ENCODE data around the gene PLIN5.

PLIN5 gene

DNA sequence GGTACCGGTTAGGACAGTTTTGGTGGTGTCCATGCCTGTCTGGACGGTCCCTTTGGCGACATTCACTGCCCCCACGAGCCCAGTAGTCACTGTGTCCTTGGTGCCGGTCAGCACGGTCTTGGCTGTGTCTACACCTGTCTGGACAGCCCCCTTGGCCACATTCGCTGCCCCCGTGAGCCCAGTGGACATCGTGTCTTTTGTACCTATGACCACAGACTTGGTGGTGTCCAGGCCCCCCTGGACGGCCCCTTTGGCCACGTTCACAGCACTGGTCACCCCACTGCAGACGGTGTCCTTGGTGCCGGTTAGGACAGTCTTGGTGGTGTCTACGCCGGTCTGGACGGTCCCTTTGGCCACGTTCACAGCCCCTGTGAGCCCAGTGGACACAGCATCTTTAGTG, 23.0 kb downstream of the PLIN5 start:
- no peaks in the 10 kb centered on the region for H3K4me1 ChIP-seq (ENCODE audit: control insufficient read depth in 1 of 2, insufficient read depth in 2 of 2, low read length in 2 of 2)
- no peak overlapping the region for H2BK5ac ChIP-seq (ENCODE audit: low read depth, low read length, poor library complexity)
- no peak overlapping the region for H3K4me3 ChIP-seq (ENCODE audit: low read depth, low read length)
- H2AFZ ChIP-seq (ENCODE audit: insufficient read depth, low read length, poor library complexity): no peak overlapping the region
- no peak overlapping the region for H3K18ac ChIP-seq (ENCODE audit: low read length)
- H3K4me2 ChIP-seq (ENCODE audit: low read length): no peak overlapping the region
- H2BK120ac ChIP-seq (ENCODE audit: insufficient read depth, low read length, poor library complexity): no peak overlapping the region
- H3K23ac ChIP-seq (ENCODE audit: low read length): no peak overlapping the region
- H3K36me3 ChIP-seq (ENCODE audit: control insufficient read depth in 1 of 2, insufficient read depth in 2 of 2, low read length in 2 of 2): peaks cover 0 to 2% of the 10 kb centered on the region in 2 experiments
- H3K27ac ChIP-seq (ENCODE audit: low read depth, low read length): no peak overlapping the region
- no peaks in the 10 kb centered on the region for H3K79me1 ChIP-seq (ENCODE audit: low read length)
- peaks cover 8% of the 10 kb centered on the region for H3K9me3 ChIP-seq (ENCODE audit: insufficient read depth, low read depth, low read length)
- H2AK5ac ChIP-seq (ENCODE audit: low read length): no peak overlapping the region
- no peak for DNase-seq
- H4K91ac ChIP-seq (ENCODE audit: low read depth, low read length): no peak overlapping the region
- H3K79me2 ChIP-seq (ENCODE audit: control insufficient read depth, insufficient read depth, low read length, poor library complexity): no peaks in the 10 kb centered on the region
- H3K14ac ChIP-seq (ENCODE audit: low read length): no peak overlapping the region
- no peak overlapping the region for H4K8ac ChIP-seq (ENCODE audit: low read depth, low read length)
- H2BK12ac ChIP-seq (ENCODE audit: low read length): no peak overlapping the region
- no peak overlapping the region for H4K12ac ChIP-seq (ENCODE audit: low read depth, low read length)
- WGBS (ENCODE audit: extremely low coverage, insufficient coverage, insufficient read length): no CpG with 5 or more reads among the region's 17 CpGs
- no peak overlapping the region for H3K9ac ChIP-seq (ENCODE audit: low read length)
- no peak overlapping the region for H3K4ac ChIP-seq (ENCODE audit: low read depth, low read length)
- no peaks in the 10 kb centered on the region for H3K27me3 ChIP-seq (ENCODE audit: insufficient read depth, low read length)

DNA sequence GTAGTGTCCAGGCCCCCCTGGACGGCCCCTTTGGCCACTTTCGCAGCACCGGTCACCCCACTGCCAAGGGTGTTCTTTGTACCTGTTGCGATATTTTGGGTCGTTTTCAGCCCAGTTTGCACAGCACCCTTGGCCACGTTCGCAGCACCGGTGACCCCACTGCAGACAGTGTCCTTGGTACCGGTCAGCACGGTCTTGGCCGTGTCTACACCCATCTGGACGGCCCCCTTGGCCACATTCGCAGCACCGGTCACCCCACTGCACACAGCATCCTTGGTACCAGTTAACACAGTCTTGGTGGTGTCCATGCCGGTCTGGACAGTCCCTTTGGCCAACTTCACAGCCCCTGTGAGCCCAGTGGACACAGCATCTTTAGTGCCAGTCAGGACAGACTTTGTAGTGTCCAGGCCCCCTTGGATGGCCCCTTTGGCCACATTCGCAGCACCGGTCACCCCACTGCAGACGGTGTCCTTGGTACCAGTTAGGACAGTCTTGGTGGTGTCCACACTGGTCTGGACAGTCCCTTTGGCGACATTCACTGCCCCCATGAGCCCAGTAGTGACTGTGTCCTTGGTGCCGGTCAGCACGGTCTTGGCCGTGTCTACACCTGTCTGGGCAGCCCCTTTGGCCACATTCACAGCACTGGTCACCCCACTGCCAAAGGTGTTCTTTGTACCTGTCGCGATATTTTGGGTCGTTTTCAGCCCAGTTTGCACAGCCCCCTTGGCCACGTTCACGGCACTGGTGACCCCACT, 23.5 kb downstream of the PLIN5 start:
- Histone ChIP-seq H3K14ac (ENCODE audit: low read length) (no peak overlapping the region), H3K79me2 (ENCODE audit: control insufficient read depth, insufficient read depth, low read length, poor library complexity) (no peaks in the 10 kb centered on the region), H3K23ac (ENCODE audit: low read length) (no peak overlapping the region), H3K36me3 (ENCODE audit: control insufficient read depth in 1 of 2, insufficient read depth in 2 of 2, low read length in 2 of 2) (peaks cover 0 to 6% of the 10 kb centered on the region in 2 experiments), H3K79me1 (ENCODE audit: low read length) (no peaks in the 10 kb centered on the region), H4K12ac (ENCODE audit: low read depth, low read length) (no peak overlapping the region), H3K9me3 (ENCODE audit: insufficient read depth, low read depth, low read length) (peaks cover 8% of the 10 kb centered on the region), H2BK12ac (ENCODE audit: low read length) (no peak overlapping the region), H3K27ac (ENCODE audit: low read depth, low read length) (no peak overlapping the region), H3K4me1 (ENCODE audit: control insufficient read depth in 1 of 2, insufficient read depth in 2 of 2, low read length in 2 of 2) (no peaks in the 10 kb centered on the region), H3K9ac (ENCODE audit: low read length) (no peak overlapping the region), H2BK120ac (ENCODE audit: insufficient read depth, low read length, poor library complexity) (no peak overlapping the region), H3K18ac (ENCODE audit: low read length) (no peak overlapping the region), H3K27me3 (ENCODE audit: insufficient read depth, low read length) (no peaks in the 10 kb centered on the region), H3K4ac (ENCODE audit: low read depth, low read length) (no peak overlapping the region), H2AFZ (ENCODE audit: insufficient read depth, low read length, poor library complexity) (no peak overlapping the region), H2BK5ac (ENCODE audit: low read depth, low read length, poor library complexity) (no peak overlapping the region), H3K4me3 (ENCODE audit: low read depth, low read length) (no peak overlapping the region), H4K8ac (ENCODE audit: low read depth, low read length) (no peak overlapping the region), H3K4me2 (ENCODE audit: low read length) (no peak overlapping the region), H2AK5ac (ENCODE audit: low read length) (no peak overlapping the region), H4K91ac (ENCODE audit: low read depth, low read length) (no peak overlapping the region)
- DNase-seq: no peak
- no CpG with 5 or more reads among the region's 27 CpGs for WGBS (ENCODE audit: extremely low coverage, insufficient coverage, insufficient read length)

DNA sequence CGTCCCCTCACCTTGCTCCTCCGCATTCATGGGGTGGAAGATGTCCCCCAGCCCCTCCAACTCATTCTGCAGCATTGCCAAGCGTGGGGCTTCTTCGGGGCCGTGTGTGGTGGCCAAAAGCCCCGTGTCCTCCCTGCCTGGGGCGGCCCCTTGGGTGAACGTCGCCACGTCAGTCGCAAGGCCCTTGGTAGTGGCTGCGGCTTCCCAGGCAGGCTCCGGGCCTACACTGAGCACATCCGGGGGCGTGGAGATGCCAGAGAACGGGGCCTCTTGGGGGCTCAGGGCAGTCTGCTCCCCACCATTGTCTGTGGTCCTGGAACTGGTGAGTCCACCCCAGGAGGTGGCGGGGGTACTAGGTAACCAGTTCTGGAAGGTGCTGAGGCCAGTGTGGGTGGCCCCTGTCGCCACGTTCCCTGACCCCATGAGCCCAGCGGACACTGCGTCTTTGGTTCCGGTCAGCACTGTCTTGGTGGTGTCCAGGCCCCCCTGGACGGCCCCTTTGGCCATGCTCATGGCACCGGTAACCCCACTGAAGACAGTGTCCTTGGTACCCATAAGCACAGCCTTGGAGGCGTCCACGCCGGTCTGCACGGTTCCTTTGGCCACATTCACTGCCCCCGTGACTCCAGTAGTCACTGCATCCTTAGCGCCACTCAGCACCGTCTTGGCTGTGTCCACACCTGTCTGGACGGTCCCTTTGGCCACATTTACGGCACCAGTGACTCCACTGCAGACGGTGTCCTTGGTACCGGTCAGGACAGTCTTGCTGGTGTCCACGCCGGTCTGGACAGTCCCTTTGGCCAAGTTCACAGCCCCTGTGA, 24.4 kb downstream of the PLIN5 start:
- H2AFZ ChIP-seq (ENCODE audit: insufficient read depth, low read length, poor library complexity): no peak overlapping the region
- H2BK120ac ChIP-seq (ENCODE audit: insufficient read depth, low read length, poor library complexity): no peak overlapping the region
- H2BK5ac ChIP-seq (ENCODE audit: low read depth, low read length, poor library complexity): no peak overlapping the region
- no CpG with 5 or more reads among the region's 37 CpGs for WGBS (ENCODE audit: extremely low coverage, insufficient coverage, insufficient read length)
- H3K36me3 ChIP-seq (ENCODE audit: control insufficient read depth in 1 of 2, insufficient read depth in 2 of 2, low read length in 2 of 2): peaks cover 4 to 12% of the 10 kb centered on the region in 2 experiments
- no peak overlapping the region for H3K9ac ChIP-seq (ENCODE audit: low read length)
- no peak overlapping the region for H2AK5ac ChIP-seq (ENCODE audit: low read length)
- no peak overlapping the region for H3K23ac ChIP-seq (ENCODE audit: low read length)
- no peak for DNase-seq
- no peak overlapping the region for H3K18ac ChIP-seq (ENCODE audit: low read length)
- peaks cover 8% of the 10 kb centered on the region for H3K9me3 ChIP-seq (ENCODE audit: insufficient read depth, low read depth, low read length)
- H3K4me1 ChIP-seq (ENCODE audit: control insufficient read depth in 1 of 2, insufficient read depth in 2 of 2, low read length in 2 of 2): no peaks in the 10 kb centered on the region
- H3K4ac ChIP-seq (ENCODE audit: low read depth, low read length): no peak overlapping the region
- no peak overlapping the region for H3K27ac ChIP-seq (ENCODE audit: low read depth, low read length)
- no peak overlapping the region for H4K12ac ChIP-seq (ENCODE audit: low read depth, low read length)
- H3K14ac ChIP-seq (ENCODE audit: low read length): no peak overlapping the region
- no peak overlapping the region for H3K4me2 ChIP-seq (ENCODE audit: low read length)
- H4K91ac ChIP-seq (ENCODE audit: low read depth, low read length): no peak overlapping the region
- H3K27me3 ChIP-seq (ENCODE audit: insufficient read depth, low read length): no peaks in the 10 kb centered on the region
- no peak overlapping the region for H2BK12ac ChIP-seq (ENCODE audit: low read length)
- H3K4me3 ChIP-seq (ENCODE audit: low read depth, low read length): no peak overlapping the region
- H4K8ac ChIP-seq (ENCODE audit: low read depth, low read length): no peak overlapping the region
- H3K79me1 ChIP-seq (ENCODE audit: low read length): no peaks in the 10 kb centered on the region
- H3K79me2 ChIP-seq (ENCODE audit: control insufficient read depth, insufficient read depth, low read length, poor library complexity): no peaks in the 10 kb centered on the region

DNA sequence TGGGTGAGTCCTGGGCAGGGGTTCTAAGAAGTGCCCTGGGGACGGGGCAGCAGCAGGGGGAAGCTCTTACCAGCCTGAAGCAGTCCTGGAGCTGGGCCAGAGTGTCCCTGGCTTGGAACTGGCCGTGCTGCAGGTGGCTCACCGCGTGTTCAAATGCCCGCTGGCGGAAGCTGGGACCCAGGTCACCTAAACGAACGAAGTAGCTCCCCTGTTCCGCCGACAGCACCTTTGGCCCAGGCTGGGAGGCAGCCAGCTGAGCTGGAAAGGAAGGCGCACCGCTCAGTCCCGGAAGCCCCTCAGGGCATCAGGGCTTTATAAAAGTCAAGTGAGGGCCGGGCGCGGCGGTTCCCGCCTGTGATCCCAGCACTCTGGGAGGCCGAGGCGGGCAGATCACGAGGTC, 26.3 kb downstream of the PLIN5 start:
- Histone ChIP-seq H3K9ac (ENCODE audit: low read length) (no peak overlapping the region), H2BK5ac (ENCODE audit: low read depth, low read length, poor library complexity) (no peak overlapping the region), H3K23ac (ENCODE audit: low read length) (no peak overlapping the region), H4K8ac (ENCODE audit: low read depth, low read length) (no peak overlapping the region), H3K14ac (ENCODE audit: low read length) (no peak overlapping the region), H3K4ac (ENCODE audit: low read depth, low read length) (no peak overlapping the region), H3K4me2 (ENCODE audit: low read length) (no peak overlapping the region), H3K9me3 (ENCODE audit: insufficient read depth, low read depth, low read length) (peaks cover 8% of the 10 kb centered on the region), H3K27me3 (ENCODE audit: insufficient read depth, low read length) (no peaks in the 10 kb centered on the region), H2BK120ac (ENCODE audit: insufficient read depth, low read length, poor library complexity) (no peak overlapping the region), H3K4me1 (ENCODE audit: control insufficient read depth in 1 of 2, insufficient read depth in 2 of 2, low read length in 2 of 2) (no peaks in the 10 kb centered on the region), H3K79me1 (ENCODE audit: low read length) (no peaks in the 10 kb centered on the region), H2AFZ (ENCODE audit: insufficient read depth, low read length, poor library complexity) (no peak overlapping the region), H3K79me2 (ENCODE audit: control insufficient read depth, insufficient read depth, low read length, poor library complexity) (no peaks in the 10 kb centered on the region), H3K36me3 (ENCODE audit: control insufficient read depth in 1 of 2, insufficient read depth in 2 of 2, low read length in 2 of 2) (peaks cover 21 to 26% of the 10 kb centered on the region in 2 experiments), H2BK12ac (ENCODE audit: low read length) (no peak overlapping the region), H3K4me3 (ENCODE audit: low read depth, low read length) (no peak overlapping the region), H3K27ac (ENCODE audit: low read depth, low read length) (no peak overlapping the region), H3K18ac (ENCODE audit: low read length) (no peak overlapping the region), H2AK5ac (ENCODE audit: low read length) (no peak overlapping the region), H4K12ac (ENCODE audit: low read depth, low read length) (no peak overlapping the region), H4K91ac (ENCODE audit: low read depth, low read length) (no peak overlapping the region)
- WGBS (ENCODE audit: extremely low coverage, insufficient coverage, insufficient read length): no CpG with 5 or more reads among the region's 21 CpGs
- peak; percentile 44 to 72 for DNase-seq
